ENCODE results near the gene CHTOP. TPM values are rescaled to one million over a fixed set of nuclear protein-coding genes. Genes with fewer than 3 reads are reported as not detected.
"Not testable (repeated sequence)": the region's sequence is repeated elsewhere in the genome, so short reads cannot be mapped to it uniquely, and the experiment has no call there.

Gene CHTOP
- total RNA-seq, 1 donor from 2014 or later: 30.6 TPM

DNA sequence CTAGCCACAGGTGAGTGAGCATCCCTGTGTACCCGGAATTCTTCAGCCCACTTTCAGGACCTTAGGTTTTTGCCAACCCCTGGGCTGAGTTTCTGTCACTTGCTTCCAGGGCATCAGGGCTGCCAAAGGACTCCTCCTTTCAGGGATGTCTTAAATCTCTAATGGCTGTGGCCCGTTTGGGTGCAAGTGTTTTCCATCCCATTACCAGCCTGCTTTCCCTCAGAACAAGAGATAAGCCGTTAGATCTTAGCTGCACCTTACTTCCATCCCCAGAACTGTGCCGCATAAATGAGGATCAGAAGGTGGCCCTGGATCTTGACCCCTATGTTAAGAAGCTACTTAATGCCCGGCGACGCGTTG, 25.3 kb downstream of the CHTOP start:
- DNase-seq (ENCODE audit: low spot score): no peak

DNA sequence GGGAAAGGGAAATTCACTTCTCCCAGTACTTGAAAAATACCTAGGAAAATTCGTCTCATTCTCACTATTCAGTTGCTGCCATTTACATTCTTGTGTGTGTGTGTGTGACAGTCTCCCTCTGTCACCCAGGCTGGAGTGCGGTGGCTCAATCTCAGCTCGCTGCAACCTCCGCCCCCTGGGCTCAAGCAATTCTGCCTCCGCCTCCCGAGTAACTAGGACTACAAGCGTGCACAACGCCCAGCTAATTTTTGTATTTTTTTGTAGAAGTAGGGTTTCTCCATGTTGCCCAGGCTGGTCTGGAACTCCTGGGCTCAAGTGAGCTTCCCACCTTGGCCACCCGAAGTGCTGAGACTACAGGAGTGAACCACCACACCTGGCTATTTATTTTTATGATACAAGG, 25.8 kb downstream of the CHTOP start:
- no peak for DNase-seq (ENCODE audit: low spot score)

DNA sequence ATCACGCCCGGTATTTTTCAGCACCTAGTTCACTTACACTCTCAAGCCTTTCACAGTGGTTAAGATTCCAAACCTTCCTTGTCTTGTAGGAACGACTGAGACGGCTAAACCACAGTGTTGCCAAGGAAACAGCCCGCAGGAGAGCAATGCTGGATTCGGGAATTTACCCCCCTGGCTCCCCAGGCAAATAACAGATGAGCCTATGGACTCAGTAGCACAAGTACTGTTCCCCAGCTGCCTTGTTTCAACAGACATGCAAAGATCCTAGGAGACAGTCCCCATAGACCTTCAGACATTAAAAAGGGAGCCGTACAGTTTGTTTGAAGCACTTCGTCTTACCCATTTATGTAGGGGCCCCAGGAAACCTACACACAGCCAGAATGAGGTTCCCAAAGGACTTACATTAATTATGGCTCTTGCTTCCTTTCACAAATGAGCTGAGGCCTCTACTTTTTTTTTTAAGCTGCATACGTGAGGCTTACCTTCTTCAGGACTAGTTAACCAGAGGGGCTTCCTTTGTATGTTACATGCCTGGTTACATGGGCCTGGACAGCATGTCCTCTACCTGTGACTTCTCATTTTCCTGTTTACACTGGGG, 27.3 kb downstream of the CHTOP start:
- no peak for DNase-seq (ENCODE audit: low spot score)

DNA sequence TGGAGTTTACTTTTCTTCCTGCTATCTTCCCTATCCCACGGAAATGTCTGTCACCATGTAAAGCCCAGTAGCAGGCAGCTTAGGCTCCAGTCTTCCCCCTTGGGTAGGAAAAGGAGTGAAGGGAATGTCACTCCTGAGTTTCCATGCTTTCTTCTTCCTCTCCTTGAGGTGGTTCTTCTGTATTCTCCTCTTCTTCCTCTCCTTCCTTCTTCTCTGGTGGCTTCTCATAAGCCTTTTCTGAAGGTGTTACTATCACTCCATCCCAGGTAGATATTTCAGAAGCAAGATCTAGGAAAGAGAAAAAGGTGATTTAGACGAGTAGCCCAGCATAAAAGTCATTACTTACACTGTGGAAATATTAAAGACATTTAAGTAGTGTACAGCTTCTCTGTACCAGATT, 28.4 kb downstream of the CHTOP start:
- DNase-seq (ENCODE audit: low spot score): no peak

DNA sequence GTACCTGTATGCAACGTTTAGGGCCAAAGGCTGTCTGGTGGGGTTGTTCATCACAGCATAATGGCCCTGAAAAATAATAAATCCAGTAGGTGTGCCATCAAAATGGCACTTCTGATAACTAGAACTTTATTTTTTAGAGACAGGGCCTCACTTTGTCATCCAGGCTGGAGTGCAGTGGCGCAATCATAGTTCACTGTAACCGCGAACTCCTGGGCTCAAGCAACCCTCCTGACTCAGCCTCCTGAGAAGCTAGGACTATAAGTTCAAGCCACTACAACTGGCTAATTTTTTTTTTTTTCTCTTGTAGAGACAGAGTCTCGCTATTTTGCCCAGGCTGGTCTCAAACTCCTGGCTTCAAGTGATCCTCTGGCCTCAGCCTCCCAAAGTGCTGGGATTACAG, 29.3 kb downstream of the CHTOP start:
- DNase-seq (ENCODE audit: low spot score): no peak

DNA sequence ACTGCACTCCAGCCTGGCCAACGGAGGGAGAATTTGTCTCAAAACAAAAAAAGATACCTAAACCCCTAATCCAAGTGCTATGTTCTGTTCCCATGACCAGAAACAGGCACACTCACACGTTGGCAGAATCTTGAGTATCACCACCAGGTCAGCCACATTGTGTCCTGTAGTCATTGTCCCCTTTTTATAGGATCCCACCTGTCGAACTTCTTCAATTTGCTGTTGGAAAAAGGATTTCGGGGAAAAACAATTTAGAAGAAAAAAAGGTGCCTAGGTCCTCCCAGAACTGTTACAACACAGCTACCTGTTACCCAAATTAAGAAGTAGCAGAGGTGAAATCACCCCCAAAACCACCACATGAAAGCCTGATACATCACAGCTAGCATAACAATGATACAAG, 33.6 kb downstream of the CHTOP start:
- DNase-seq (ENCODE audit: low spot score): no peak

DNA sequence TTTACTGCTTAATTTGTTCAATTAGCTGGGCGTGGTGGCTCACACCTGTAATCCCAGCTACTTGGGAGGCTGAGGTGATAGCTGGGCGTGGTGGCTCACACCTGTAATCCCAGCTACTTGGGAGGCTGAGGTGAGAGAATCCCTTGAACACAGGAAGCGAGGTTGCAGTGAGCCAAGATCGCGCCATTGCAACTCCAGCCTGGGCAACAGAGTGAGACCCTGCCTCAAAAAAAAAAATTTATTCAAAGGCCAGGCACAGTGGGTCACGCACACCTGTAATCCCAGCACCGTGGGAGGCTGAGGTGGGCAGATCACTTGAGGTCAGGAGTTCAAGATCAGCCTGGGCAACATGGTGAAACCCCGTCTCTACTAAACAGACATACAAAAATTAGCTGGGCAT, 34.8 kb downstream of the CHTOP start:
- not testable (repeated sequence) for DNase-seq (ENCODE audit: low spot score)

DNA sequence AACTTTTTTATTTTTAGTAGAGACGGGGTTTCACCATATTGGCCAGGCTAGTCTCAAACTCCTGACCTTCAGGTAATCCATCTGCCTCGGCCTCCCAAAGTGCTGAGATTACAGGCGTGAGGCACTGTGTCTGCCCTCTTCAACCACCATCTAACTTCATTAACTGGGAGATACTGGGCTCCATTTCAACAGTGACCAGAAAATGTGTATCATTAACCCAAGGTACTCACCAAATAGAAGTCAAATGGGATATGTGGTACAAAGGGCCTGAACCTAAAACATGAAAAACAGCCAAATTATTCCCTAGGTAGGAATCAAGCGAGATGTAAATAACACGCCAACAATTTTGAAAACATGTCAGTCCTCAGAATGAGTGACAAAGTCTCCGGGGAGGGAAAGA, 35.7 kb downstream of the CHTOP start:
- no peak for DNase-seq (ENCODE audit: low spot score)

DNA sequence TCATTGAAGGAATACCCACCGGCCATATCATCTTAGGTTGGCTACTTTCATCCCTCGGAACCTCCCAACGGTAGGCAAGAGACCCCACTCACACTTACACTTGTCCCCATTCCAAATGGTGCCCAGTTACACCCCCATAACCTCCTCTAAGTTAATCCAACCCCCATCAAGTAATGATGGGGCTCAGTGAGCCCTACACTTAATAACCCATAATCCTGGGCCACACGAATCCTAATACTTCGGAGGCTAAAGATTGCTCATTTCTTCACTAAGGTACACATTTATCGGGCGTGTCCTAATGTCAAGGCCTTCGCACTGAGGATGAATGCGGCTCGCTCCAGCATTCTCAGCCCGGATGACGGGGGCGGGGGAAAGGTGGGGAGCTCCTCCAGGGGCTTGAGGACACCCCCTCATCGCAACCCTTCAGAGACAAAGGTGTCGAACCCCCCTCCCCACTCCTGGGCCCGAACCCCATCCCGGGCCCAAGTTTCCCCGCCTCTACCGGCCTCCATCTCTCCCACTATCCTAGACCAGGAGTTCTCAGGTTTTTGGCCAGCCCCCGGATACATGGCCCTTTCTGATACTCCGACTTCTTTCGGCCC, 36.5 kb downstream of the CHTOP start:
- DNase-seq (ENCODE audit: low spot score): peak; percentile 22

DNA sequence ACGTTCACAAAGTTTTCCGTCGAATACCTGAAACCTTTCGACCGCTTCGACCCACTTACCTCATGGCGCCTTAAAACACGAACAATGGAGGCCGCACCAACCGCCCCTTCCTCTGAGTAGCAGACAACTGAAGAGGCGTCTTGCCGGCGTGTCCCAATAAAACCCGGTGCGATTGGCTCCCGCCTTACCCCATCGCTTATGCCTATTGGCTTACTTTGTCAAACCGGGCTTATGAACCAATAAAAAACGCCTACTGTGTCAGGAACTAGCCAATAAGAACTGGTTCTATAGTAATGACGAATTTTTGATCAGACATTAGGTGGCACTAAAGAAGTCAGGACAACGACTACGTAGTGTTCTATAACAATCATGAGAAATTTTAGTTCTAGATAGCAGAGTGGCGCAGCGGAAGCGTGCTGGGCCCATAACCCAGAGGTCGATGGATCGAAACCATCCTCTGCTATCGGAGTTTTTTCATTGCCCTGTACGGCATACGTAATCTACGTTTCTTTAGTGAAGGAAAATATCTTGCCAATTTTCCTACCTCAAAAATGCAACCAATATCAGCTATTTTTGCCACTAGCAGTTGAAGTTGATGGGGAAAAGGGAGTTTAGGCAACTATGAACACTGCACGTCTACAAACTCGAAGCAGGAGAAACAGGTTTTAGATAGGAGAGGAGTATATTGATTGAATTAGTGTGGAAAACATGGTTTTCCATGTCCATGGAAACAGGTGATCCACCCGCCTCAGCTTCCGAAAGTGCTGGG, 37.2 kb downstream of the CHTOP start, which contains the start of gene ILF2:
Gene ILF2 (minus strand): TSS at position 135 of the 769 bp plus-strand sequence. CDS start 71 bp downstream, at position 64.
- peak; percentile 100 for DNase-seq (ENCODE audit: low spot score)

DNA sequence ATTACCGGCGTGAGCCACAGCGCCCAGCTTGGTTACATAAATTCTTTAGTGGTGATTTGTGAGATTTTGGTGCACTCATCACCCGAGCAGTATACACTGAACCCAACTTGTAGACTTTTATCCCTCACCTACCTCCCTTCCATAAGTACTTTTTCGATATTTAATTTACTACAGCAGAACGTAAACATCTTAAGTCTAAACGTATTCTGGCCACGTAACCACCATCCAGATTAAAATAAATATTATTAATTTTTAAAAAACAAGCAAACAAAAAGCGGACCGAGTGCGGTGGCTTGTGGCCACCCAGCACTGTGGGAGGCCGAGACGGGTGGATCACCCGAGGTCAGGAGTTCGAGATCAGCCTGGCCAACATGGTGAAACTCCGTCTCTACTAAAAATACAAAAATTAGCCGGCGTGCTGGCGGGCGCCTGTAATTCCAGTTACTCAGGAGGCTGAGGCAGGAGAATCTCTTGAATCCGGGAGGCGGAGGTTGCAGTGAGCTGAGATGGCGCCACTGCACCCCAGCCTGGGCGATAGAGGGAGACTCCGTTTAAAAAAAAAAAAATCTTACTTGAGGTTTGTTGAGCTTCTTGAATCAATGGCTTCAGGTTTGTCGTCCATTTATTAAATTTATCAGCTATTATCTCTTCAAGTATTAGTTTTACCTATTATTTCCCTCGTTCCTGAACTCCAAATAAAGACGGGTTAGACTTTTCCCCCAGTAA, 37.9 kb downstream of the CHTOP start:
- DNase-seq (ENCODE audit: low spot score): not testable (repeated sequence)

DNA sequence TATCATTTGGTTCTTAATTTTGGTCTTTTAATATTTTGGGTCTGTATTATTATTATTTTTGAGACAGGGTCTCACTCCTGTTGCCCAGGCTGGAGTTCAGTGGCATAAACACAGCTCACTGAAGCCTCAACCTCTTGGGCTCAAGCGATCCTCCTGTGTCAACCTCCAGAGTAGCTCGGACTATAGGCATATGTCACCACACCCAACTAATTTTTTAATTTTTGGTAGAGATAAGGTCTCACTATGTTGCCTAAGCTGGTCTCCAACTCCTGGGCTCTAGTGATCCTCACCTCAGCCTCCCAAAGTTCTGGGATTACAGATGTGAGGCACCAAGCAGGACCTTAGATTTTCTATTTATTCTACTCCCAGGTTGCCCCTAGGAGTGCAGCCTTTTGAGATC, 39.6 kb downstream of the CHTOP start:
- DNase-seq (ENCODE audit: low spot score): no peak

DNA sequence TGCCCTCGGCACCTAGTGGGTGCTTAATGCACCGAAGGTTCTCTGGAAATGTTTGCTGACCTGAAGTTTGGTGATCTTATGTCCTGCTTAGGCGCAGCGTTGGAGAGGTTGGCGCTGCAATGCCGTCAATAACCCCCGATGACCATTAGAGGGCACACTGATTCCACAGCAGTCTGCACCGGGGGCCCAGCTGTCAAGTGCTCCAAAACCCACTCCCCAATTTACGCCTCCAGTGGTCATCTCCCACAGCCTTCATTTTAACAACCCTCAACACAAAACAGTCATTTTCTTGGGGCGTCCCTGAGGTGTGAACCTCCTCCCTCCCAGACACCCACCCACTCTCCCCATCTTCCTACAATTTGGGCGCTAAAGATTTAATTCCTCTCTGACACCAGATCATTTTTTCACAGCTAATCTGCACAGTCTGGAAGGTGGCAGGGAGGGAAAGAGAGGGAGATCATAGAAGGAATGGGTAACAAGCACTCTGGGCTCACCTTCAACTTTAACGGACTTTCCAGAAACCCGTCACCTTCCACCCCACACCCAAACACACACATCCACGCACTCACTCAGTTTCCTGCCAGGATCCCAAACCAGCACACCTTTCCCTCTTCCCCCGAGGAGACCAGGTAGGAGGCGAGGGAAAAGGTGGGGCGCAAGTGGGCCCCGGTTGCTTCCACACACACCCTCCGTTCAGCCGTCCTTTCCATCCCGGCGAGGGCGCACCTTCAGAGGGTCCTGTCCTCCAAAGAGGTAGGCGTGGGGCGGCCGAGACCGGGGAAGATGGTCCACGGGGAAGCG, 44.1 kb downstream of the CHTOP start:
- DNase-seq (ENCODE audit: low spot score): peak; percentile 52

DNA sequence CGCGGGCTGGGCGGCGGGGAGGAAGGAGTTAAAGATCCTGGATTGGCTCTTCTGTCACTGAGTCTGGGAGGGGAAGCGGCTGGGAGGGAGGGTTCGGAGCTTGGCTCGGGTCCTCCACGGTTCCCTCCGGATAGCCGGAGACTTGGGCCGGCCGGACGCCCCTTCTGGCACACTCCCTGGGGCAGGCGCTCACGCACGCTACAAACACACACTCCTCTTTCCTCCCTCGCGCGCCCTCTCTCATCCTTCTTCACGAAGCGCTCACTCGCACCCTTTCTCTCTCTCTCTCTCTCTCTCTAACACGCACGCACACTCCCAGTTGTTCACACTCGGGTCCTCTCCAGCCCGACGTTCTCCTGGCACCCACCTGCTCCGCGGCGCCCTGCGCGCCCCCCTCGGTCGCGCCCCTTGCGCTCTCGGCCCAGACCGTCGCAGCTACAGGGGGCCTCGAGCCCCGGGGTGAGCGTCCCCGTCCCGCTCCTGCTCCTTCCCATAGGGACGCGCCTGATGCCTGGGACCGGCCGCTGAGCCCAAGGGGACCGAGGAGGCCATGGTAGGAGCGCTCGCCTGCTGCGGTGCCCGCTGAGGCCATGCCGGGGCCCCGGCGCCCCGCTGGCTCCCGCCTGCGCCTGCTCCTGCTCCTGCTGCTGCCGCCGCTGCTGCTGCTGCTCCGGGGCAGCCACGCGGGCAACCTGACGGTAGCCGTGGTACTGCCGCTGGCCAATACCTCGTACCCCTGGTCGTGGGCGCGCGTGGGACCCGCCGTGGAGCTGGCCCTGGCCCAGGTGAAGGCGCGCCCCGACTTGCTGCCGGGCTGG, 44.9 kb downstream of the CHTOP start, which contains the start of gene NPR1:
Gene NPR1 (plus strand): TSS at position 170 of the 818 bp plus-strand sequence. CDS start 421 bp downstream, at position 591.
- DNase-seq (ENCODE audit: low spot score): peak; percentile 54

DNA sequence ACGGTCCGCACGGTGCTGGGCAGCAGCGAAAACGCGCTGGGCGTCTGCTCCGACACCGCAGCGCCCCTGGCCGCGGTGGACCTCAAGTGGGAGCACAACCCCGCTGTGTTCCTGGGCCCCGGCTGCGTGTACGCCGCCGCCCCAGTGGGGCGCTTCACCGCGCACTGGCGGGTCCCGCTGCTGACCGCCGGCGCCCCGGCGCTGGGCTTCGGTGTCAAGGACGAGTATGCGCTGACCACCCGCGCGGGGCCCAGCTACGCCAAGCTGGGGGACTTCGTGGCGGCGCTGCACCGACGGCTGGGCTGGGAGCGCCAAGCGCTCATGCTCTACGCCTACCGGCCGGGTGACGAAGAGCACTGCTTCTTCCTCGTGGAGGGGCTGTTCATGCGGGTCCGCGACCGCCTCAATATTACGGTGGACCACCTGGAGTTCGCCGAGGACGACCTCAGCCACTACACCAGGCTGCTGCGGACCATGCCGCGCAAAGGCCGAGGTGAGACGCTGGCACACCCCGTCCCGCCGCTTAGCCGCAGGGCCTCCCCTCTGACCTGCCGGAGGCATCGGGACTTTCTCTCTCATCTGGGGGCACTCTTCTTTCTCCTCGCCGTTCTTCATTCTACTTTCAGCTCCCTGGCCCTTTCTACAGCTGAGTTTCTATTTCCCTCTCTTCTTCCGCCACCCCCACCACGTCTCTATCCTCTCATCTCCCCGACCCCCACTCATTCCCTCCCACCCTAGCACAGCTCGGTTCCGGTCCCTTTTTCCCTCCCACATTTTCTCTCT, 45.7 kb downstream of the CHTOP start:
- DNase-seq (ENCODE audit: low spot score): no peak

DNA sequence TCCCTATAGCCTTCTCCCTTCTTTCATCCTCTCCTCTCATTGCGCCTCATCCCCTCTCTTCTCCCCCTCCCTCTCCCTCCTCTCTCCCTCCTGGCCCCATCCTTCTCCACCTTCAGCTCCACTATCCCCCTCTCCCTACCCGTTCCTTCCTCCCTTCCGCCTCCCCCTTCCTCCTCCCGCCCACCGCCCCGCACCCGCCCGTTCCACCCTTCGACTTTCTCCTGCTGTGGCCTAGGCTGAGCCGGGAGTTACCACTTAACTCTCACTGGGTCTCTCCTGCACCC, 46.2 kb downstream of the CHTOP start:
- no peak for DNase-seq (ENCODE audit: low spot score)

DNA sequence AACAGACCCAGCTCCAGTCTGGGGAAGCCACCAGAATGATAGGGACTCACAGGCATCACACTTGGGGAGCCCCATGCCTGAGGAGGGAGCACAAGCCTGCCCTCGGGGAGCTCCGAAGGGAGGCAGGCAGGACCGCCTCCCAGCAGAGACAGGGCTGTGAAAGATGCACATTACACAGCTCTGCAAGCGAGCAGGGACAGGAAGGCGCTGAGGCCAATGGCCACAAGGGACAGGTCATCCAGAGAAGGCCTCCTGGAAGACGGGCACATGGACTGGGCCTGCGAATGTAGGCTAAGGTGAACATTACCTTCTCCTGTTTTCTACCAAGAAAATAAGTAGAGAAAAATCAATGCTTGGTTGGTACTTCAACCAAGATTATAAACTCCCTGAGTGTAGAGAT, 48.9 kb downstream of the CHTOP start:
- DNase-seq (ENCODE audit: low spot score): no peak

DNA sequence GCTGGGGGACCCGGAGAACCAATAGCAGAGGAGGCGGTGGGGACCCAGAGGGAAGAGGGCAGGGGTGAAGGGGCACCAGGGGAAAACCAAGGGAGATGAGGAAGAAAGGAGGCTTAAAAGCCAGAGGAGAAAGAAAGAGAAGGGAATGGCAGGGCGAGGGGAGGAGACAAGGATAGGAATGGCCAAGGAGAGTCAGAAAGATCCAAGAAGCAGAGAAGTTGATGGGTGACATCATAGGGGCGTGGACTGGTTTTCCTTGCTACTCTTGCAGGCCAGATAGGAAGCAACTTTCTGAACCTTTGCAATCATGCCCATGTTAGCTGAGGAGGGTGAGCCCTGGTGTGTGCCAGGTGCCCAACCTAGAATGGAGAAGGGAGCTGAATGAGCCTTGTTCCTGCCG, 50.0 kb downstream of the CHTOP start:
- peak; percentile 34 for DNase-seq (ENCODE audit: low spot score)

DNA sequence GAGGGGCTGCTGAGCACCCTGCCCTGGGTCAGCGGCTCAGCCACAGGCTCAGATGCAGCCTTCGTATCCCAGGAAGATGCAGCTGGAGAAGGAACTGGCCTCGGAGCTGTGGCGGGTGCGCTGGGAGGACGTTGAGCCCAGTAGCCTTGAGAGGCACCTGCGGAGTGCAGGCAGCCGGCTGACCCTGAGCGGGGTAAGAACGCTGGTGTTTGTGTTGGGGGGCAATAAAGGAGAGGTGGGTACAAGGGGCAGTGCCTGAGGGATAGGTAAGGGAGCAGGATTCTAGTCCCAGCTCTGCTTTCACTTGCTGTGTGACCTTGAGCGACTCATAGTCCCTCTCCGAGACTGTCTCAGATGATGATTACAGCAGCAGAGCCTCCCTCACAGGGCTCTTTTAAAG, 51.0 kb downstream of the CHTOP start:
- no peak for DNase-seq (ENCODE audit: low spot score)
